NCI-H446 (cell line): ENCODE measurements around the gene TXNDC16.
"Not testable (repeated sequence)": the region's sequence is repeated elsewhere in the genome, so short reads cannot be mapped to it uniquely, and the experiment has no call there.

Source experiments
- DNase-seq, 2 experiments: peaks; one replicate each; lab custom pipeline; 2025; lab: John Stamatoyannopoulos, UW

TXNDC16 gene

DNA sequence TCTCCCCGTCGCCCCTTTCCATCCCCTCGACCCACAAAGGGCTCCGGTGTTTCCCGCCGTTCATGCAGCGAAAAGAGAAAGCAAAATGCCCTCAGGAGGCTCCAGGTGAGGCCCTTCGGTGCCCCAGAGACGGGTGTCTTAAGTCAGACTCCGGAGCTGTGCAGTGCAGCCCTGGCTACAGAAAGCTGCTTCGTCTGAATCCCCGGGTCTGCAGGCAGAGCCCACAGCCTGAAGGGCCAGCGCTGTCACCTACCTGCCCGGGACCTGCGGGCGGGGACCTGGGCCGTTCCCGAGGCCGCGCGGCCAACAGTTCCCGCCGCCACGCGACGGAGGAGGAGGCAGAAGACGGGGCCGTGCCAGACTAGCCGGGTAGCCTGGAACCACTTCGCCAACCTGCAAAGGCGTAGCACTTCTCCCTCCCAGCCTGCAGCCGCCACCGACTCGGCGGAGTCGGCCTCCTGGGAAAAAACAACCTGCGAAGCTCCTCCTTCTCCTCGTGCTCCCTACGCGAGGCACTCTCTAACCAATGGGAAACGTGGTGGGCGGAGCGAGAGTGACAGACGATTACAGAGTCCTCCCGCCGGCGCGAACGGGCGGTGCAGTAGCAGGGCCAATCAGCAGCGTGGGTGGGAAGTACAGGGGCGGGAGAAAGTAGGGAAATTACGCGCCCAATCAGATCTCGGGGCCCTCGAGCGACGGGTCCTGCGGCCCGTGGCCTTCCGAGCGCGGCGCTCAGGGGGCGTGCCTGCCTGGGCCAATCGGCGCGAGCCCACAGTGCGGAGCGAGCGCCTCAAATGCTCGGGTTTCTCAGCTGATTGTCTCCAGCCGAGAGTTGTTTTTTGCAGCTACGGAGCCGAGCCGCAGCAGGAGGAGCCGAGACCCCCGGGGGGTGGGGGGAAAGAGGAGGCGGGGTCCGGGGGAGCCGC, at the start of gene TXNDC16, which contains the start of gene GPR137C:
Gene TXNDC16 (minus strand): TSS at position 443 of the 926 bp plus-strand sequence. CDS start 8,948 bp downstream, outside the sequence.
Gene GPR137C (plus strand): TSS at position 774 of the 926 bp plus-strand sequence. CDS start 312 bp downstream, outside the sequence.
- peak; percentile 97 to 100 for DNase-seq

DNA sequence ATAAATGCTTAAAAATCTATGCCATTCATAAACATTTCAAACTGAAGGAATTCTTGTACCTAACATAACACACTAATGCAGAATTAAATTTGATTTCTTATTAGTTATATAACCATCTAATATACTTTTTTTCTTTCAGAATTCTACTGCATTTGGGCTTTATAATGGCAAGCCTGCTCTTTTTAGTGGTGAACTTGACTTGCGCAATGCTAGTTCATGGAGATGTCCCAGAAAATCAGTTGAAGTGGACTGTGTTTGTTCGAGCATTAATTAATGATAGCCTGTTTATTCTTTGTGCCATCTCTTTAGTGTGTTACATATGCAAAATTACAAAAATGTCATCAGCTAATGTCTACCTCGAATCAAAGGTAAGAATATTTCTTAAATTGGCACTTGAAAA, 47.7 kb upstream of the TXNDC16 start:
- DNase-seq, result no peak

GRCh38 chr14:52598568-52598967, 46.3 kb upstream of the TXNDC16 start:
- no peak for DNase-seq

- no peak for DNase-seq
Observed at GRCh38 chr14:52596861-52597260, 44.6 kb upstream of the TXNDC16 start.

GRCh38 chr14:52596320-52596719, 44.0 kb upstream of the TXNDC16 start:
- no peak for DNase-seq

DNA sequence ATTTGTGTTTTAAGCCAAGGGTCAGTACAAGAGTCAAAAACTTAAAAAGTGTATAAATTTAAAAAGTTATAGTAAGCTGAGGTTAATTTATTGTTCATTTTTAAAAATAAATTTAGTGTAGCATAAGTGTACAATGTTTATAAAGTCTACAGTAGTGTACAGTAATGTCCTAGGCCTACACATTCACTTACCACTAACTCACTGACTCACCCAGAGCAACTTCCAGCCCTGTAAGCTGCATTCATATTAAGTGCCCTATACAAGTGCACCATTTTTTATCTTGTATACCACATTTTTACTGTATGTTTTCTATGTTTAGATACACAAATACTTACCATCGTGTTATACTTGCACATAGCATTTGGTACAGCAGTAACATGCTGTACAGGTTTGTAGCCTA, 38.0 kb upstream of the TXNDC16 start:
- no peak for DNase-seq

- DNase-seq, result no peak
Observed at GRCh38 chr14:52589646-52590045, 37.3 kb upstream of the TXNDC16 start.

DNA sequence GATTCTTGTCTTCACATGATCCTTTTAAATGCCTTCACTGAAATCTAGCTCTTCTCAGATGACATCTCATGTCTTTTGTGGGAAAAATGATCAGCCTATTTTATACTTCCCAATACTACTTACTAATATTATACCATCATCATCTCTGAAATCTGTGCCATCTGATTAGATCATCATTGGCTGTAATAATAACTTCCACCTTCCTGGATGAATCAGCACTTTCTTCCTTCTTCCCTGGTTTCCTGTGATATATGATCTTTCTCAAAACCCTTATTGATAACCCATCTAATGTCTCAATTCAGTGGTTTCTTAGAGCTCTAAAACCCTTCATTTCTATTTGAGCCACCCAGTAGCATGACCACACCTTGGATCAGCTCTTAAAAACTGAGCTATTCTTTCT, 31.2 kb upstream of the TXNDC16 start:
- no peak for DNase-seq

GRCh38 chr14:52575858-52576257, 23.6 kb upstream of the TXNDC16 start:
- DNase-seq, result no peak

DNA sequence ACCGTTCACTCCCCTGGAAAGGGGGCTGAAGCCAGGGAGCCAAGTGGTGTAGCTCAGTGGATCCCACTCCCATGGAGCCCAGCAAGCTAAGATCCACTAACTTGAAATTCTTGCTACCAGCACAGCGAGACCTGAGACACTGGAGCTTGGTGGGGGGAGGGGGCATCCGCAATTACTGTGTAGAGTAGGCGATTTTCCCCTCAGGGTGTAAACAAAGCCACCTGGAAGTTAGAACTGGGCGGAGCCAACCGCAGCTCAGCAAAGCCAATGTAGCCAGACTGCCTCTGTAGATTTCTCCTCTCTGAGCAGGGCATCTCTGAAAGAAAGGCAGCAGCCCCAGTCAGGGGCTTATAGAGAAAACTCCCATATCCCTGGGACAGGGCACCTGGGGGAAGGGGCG, 16.1 kb upstream of the TXNDC16 start:
- not testable (repeated sequence) for DNase-seq

DNA sequence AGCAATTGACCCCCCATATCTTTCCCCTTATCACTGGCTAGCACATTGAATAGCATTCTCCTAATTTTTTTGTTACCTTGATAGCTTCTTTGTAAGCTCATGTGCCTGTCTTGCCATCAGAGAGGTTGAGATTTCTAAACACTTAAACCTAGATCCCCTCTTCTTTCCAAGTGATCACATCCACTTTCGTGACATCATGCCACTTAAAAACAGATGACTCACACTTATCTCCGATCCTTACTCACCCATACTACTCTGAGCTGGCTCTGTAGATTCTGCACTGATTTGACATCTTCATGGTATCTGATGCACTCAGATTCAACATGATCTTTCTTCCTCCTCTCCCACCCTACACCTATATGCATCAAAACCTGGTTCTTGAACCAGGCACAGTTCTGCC, 10.8 kb upstream of the TXNDC16 start:
- no peak for DNase-seq

DNA sequence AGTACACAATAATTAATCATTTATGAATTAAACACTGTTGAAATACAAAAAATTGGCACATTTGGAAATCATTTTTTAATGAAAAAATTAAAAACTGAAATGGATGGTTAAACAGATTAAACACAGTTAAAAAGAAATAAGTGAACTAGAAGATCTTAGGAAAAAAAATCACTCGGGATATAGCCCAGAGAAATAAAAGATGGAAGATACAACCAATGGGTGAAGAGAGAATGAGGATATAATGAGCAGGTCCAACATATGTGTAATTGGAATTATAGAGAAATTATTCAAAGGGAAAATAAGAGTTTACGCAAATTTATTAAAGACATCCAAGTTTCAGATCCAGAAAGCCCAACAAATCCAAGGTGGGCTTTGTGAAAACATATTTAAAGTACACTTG, 6.4 kb upstream of the TXNDC16 start:
- no peak for DNase-seq

- peak; percentile 64 to 88 for DNase-seq
Observed at GRCh38 chr14:52553671-52554575, 1.6 kb upstream of the TXNDC16 start.

GRCh38 chr14:52553002-52553670, 831 bp upstream of the TXNDC16 start:
- DNase-seq, result peak in 1 of 2 experiments; percentile 45

DNA sequence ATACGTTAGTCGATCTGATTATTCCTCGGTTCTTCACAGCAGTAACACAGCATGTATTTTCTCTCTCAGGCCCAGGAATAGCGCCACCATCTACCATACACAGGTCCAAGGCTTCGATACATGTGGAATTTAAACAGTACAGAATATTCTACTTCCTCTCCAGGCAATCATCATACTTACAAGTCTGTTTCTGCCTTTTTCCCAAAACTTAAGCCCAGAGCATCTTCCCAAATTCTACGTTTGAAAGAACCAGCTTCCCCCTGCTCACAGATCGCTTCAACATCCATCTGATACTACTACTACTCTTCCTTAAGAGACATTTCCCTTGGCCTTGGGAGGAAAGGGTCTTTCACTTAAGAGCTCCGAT, 626 bp downstream of the TXNDC16 start:
- DNase-seq, result no peak

DNA sequence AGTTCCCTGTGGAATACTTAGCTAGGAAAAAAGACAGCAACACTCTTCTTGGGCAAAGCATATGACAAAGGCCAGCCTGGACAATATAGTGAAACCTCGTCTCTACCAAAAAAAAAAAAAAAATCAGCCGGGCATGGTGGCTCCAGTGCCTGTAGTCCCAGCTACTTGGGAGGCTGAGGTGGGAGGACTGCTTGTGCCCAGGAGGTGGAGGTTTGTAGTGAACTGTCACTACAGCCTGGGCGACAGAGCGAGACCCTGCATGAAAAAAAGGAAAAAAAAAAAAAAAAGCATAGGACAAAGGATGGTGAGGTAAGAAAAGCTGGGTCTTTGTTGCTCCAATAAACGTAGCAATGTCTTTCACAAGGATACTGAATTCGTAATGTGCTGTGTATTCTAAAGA, 1.1 kb downstream of the TXNDC16 start:
- DNase-seq, result no peak

DNA sequence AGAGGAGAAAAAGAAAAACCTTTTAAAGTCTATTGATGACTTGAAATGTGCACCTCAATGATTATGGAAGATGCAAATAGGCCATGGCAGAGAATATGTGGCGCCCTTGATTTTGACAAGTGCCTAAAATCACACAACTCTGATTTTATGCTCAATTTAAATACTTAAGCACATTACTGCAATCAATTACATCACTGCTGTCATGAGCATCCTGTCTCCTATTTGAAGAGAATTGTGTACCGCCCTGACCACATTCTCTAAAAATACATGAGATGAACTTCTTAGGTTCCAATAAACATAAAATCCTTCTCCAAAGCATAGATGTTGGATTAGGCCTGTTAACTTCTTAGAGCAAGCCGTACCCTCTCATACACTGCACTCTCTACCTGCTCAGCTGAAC, 1.6 kb downstream of the TXNDC16 start:
- no peak for DNase-seq

DNA sequence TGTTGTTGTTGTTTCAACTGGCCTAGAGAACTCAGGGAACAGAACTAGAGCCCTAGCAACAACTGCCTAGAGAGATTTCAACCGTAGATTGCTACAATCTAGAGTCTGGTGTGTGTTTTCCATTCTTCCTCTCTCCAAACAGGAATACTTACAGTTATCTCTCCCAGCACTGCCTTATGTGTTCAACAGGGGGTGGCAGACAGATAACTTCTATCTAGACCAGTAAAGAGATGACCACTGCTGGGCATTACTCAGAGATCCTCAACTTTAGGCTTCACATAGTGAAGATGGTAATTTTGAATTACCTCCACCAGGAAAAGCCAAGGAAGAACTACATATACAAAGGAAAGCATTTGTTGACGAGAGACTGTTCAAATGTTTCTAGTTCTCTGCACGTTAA, 4.8 kb downstream of the TXNDC16 start:
- no peak for DNase-seq

DNA sequence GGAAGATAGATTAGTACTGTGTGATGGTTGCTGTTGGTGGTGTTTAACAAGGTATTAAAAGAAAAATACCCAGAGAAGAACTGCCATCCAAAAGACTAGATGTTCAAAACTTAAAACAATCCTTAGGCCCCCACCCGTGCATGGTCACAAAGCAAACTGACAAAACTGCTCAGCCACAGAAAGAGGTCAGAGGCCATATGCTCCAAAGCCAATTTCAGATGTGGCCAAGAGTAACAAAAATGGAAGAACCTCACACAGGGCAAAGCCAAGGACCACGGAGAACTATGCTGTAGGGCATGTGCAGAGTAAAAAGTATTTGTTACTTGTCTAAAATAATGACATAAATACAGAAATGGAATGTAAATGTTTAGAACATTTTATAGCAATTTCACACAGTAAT, 5.3 kb downstream of the TXNDC16 start:
- no peak for DNase-seq

DNA sequence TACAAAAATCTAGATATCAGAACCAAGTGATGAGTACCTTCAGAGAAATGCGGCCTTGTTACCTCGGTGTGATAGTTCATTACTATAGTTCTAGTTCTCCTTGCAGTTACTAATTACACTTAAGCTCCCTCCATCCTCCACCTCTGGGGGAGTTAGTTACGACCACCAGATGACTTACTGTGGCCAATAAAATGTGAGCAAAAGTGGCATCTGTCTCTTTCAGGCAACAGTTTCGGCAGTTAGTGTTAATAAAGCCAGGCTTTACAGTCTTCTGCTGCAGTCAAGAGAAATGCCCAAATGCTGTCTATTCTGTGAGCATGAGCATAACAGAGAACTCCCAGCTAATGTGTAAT, 6.0 kb downstream of the TXNDC16 start:
- DNase-seq, result no peak

DNA sequence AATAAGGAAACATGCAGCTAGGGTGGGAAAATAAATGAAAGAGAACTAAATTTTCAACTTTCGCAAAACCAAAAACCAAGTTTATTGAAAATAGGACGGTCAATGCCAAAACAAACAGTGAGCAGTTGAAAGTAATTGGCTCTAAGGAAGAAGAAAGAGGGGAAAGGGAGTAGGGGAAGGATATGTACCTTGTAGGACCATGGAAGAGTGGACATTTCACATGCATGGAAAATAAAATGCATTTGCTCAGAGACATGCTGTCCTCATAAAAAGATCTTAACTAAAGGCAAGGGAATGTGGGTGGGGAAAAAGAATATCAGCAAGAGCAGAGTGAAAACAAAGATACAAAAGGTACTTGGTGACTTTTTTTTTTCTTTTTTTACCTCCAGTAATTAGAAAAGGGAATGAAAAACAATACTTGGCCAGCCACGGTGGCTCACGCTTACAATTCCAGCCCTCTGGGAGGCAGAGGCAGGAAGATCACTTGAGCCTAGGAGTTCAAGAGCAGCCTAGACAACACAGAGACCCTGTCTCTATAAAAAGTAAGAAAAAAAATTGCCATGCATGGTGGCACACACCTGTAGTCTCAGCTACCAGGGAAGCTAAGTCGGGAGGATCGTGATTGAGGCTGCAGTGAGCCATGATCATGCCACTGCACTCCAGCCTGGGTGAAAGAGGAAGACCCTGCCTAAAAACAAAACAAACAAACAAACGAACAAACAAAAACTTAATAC, 6.6 kb downstream of the TXNDC16 start:
- DNase-seq, result no peak

DNA sequence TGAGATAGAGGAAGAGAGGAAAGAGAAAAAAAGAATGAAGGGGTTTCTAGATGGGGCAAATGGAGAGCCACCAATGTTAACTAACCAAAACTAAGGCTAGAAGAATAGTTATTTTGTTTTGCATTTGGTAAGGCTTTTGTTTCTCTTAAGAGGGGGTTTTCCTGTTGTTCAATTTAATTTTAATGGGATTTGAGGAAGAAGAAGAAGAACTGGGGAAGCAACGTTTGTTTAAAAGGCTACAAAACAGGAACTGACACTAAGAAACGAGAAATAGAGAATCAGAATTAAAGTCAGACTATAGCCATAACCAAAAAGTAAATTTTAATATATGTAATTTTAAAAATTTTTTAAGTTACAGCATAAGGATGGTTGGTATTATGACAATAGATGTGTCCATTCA, 13.7 kb downstream of the TXNDC16 start:
- DNase-seq, result no peak
